ENCODE data around the gene CRYGA. TPM values are rescaled to one million over a fixed set of nuclear protein-coding genes. Genes with fewer than 3 reads are reported as not detected.

Gene CRYGA
- total RNA-seq, 1 experiment from 2014 or later = not detected

DNA sequence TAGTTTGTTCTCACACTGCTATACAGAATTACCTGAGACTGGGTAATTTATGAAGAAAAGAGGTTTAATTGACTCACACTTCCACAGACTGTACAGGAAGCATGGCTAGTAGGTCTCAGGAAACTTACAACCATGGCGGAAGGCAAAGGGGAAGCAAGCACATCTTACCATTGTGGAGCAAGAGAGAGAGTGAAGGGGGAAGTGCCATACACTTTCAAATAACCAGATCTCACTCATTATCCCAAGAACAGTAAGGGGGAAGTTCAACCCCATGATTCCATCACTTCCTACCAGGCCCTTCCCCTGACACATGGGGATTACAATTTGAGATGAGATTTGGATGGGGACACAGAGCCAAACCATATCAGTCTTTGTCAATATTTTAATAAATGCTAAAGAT lies 12.4 kb downstream of the CRYGA start:
- H3K27ac Mint-ChIP-seq = no peak overlapping the region
- no peaks in the 10 kb centered on the region; the same call in 1 of the 2 replicates for H3K27me3 Mint-ChIP-seq (ENCODE audit: low read depth)
- ChIA-PET CTCF (no interaction called here), POLR2A (no interaction called here)
- ATAC-seq = no peak
- TF ChIP-seq ZBTB21 (CRISPR knock-in tag; IDR thresholded peaks at IDR 0.05; ENCODE audit: borderline replicate concordance) (no peak), MYBL2 (CRISPR knock-in tag; IDR thresholded peaks at IDR 0.05) (no peak), ZNF396 (CRISPR knock-in tag; IDR thresholded peaks at IDR 0.05; ENCODE audit: borderline replicate concordance) (no peak), NR2C2 (CRISPR knock-in tag; IDR thresholded peaks at IDR 0.05) (no peak), IRF2 (CRISPR knock-in tag; IDR thresholded peaks at IDR 0.05; ENCODE audit: borderline replicate concordance, low read depth) (no peak), NR3C1 (CRISPR knock-in tag; conservative IDR thresholded peaks at IDR 0.05; ENCODE audit: low read depth) (no peak), SMAD4 (CRISPR knock-in tag; IDR thresholded peaks at IDR 0.05) (no peak), JAZF1 (CRISPR knock-in tag; IDR thresholded peaks at IDR 0.05) (no peak), ZNF263 (CRISPR knock-in tag; IDR thresholded peaks at IDR 0.05; ENCODE audit: low read depth) (no peak), CREM (CRISPR knock-in tag; IDR thresholded peaks at IDR 0.05) (no peak), ZNF416 (CRISPR knock-in tag; IDR thresholded peaks at IDR 0.05) (no peak), ZNF423 (CRISPR knock-in tag; IDR thresholded peaks at IDR 0.05) (no peak)
- TF ChIP-seq, protein P1, sequence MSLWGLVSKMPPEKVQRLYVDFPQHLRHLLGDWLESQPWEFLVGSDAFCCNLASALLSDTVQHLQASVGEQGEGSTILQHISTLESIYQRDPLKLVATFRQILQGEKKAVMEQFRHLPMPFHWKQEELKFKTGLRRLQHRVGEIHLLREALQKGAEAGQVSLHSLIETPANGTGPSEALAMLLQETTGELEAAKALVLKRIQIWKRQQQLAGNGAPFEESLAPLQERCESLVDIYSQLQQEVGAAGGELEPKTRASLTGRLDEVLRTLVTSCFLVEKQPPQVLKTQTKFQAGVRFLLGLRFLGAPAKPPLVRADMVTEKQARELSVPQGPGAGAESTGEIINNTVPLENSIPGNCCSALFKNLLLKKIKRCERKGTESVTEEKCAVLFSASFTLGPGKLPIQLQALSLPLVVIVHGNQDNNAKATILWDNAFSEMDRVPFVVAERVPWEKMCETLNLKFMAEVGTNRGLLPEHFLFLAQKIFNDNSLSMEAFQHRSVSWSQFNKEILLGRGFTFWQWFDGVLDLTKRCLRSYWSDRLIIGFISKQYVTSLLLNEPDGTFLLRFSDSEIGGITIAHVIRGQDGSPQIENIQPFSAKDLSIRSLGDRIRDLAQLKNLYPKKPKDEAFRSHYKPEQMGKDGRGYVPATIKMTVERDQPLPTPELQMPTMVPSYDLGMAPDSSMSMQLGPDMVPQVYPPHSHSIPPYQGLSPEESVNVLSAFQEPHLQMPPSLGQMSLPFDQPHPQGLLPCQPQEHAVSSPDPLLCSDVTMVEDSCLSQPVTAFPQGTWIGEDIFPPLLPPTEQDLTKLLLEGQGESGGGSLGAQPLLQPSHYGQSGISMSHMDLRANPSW (CRISPR knock-in tag; conservative IDR thresholded peaks at IDR 0.05; ENCODE audit: low read depth) = no peak
- TF ChIP-seq, protein P2, sequence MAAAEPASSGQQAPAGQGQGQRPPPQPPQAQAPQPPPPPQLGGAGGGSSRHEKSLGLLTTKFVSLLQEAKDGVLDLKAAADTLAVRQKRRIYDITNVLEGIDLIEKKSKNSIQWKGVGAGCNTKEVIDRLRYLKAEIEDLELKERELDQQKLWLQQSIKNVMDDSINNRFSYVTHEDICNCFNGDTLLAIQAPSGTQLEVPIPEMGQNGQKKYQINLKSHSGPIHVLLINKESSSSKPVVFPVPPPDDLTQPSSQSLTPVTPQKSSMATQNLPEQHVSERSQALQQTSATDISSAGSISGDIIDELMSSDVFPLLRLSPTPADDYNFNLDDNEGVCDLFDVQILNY (CRISPR knock-in tag; IDR thresholded peaks at IDR 0.05) = no peak
- TF ChIP-seq, protein P3, sequence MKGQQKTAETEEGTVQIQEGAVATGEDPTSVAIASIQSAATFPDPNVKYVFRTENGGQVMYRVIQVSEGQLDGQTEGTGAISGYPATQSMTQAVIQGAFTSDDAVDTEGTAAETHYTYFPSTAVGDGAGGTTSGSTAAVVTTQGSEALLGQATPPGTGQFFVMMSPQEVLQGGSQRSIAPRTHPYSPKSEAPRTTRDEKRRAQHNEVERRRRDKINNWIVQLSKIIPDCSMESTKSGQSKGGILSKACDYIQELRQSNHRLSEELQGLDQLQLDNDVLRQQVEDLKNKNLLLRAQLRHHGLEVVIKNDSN (CRISPR knock-in tag; IDR thresholded peaks at IDR 0.05) = no peak
- TF ChIP-seq, protein P4, sequence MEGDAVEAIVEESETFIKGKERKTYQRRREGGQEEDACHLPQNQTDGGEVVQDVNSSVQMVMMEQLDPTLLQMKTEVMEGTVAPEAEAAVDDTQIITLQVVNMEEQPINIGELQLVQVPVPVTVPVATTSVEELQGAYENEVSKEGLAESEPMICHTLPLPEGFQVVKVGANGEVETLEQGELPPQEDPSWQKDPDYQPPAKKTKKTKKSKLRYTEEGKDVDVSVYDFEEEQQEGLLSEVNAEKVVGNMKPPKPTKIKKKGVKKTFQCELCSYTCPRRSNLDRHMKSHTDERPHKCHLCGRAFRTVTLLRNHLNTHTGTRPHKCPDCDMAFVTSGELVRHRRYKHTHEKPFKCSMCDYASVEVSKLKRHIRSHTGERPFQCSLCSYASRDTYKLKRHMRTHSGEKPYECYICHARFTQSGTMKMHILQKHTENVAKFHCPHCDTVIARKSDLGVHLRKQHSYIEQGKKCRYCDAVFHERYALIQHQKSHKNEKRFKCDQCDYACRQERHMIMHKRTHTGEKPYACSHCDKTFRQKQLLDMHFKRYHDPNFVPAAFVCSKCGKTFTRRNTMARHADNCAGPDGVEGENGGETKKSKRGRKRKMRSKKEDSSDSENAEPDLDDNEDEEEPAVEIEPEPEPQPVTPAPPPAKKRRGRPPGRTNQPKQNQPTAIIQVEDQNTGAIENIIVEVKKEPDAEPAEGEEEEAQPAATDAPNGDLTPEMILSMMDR (IDR thresholded peaks at IDR 0.05) = no peak
- TF ChIP-seq, protein P5, sequence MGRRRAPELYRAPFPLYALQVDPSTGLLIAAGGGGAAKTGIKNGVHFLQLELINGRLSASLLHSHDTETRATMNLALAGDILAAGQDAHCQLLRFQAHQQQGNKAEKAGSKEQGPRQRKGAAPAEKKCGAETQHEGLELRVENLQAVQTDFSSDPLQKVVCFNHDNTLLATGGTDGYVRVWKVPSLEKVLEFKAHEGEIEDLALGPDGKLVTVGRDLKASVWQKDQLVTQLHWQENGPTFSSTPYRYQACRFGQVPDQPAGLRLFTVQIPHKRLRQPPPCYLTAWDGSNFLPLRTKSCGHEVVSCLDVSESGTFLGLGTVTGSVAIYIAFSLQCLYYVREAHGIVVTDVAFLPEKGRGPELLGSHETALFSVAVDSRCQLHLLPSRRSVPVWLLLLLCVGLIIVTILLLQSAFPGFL (CRISPR knock-in tag; IDR thresholded peaks at IDR 0.05; ENCODE audit: borderline replicate concordance) = no peak
- TF ChIP-seq, protein P6, sequence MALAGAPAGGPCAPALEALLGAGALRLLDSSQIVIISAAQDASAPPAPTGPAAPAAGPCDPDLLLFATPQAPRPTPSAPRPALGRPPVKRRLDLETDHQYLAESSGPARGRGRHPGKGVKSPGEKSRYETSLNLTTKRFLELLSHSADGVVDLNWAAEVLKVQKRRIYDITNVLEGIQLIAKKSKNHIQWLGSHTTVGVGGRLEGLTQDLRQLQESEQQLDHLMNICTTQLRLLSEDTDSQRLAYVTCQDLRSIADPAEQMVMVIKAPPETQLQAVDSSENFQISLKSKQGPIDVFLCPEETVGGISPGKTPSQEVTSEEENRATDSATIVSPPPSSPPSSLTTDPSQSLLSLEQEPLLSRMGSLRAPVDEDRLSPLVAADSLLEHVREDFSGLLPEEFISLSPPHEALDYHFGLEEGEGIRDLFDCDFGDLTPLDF (CRISPR knock-in tag; IDR thresholded peaks at IDR 0.05) = no peak
- TF ChIP-seq, protein P7, sequence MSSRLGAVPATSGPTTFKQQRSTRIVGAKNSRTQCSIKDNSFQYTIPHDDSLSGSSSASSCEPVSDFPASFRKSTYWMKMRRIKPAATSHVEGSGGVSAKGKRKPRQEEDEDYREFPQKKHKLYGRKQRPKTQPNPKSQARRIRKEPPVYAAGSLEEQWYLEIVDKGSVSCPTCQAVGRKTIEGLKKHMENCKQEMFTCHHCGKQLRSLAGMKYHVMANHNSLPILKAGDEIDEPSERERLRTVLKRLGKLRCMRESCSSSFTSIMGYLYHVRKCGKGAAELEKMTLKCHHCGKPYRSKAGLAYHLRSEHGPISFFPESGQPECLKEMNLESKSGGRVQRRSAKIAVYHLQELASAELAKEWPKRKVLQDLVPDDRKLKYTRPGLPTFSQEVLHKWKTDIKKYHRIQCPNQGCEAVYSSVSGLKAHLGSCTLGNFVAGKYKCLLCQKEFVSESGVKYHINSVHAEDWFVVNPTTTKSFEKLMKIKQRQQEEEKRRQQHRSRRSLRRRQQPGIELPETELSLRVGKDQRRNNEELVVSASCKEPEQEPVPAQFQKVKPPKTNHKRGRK (CRISPR knock-in tag; IDR thresholded peaks at IDR 0.05; ENCODE audit: borderline replicate concordance) = no peak
- peaks cover 17% of the 10 kb centered on the region for H3K4me1 Mint-ChIP-seq
- peaks cover 27% of the 10 kb centered on the region for H3K9me3 Mint-ChIP-seq
- H3K4me3 Mint-ChIP-seq = no peak overlapping the region
- H3K36me3 Mint-ChIP-seq = peaks cover 11% of the 10 kb centered on the region
- DNase-seq (ENCODE audit: low spot score) = no peak
